HL-60 (cell line): ENCODE results near the gene A4GALT.
"Not testable (repeated sequence)": the region's sequence is repeated elsewhere in the genome, so short reads cannot be mapped to it uniquely, and the experiment has no call there.

Source experiments
- DNase-seq, 2 experiments: peaks; one replicate each; pipeline ENCODE4 v3.0.0-alpha.2; 2010 to 2020; ENCODE audit warnings: low read depth in 1 of 2, low spot score in 1 of 2
- H3K27ac ChIP-seq: fragments of 250-450 bp; sonication (Bioruptor Pico); replicated peaks from 2 replicates; pipeline ENCODE4 v1.5.1; 2020; ENCODE audit warnings: mild to moderate bottlenecking, moderate library complexity
- H3K27me3 ChIP-seq: fragments of 250-450 bp; sonication (Bioruptor Pico); 2 replicates; pipeline ENCODE4 v1.5.1; 2021; ENCODE audit warnings: mild to moderate bottlenecking, moderate library complexity; ENCODE audit not compliant: insufficient read depth, poor library complexity, severe bottlenecking
- H3K4me3 ChIP-seq: replicated peaks from 2 replicates; pipeline ENCODE4 v1.5.1; 2011; ENCODE audit warnings: mild to moderate bottlenecking, control low read depth, low read length; ENCODE audit not compliant: insufficient read depth
- GABPA ChIP-seq: IDR thresholded peaks from 2 replicates; pipeline ENCODE4 v1.6.1; 2012; ENCODE audit warnings: low read depth
- POLR2AphosphoS5 ChIP-seq: IDR thresholded peaks from 2 replicates; pipeline ENCODE4 v1.6.1; 2012; ENCODE audit warnings: low read depth
- REST ChIP-seq: IDR thresholded peaks from 2 replicates; pipeline ENCODE4 v1.6.1; 2012; ENCODE audit warnings: low read depth; ENCODE audit not compliant: insufficient replicate concordance
- SPI1 ChIP-seq: IDR thresholded peaks from 2 replicates; pipeline ENCODE4 v1.6.1; 2012; ENCODE audit warnings: low read depth, mild to moderate bottlenecking, borderline replicate concordance
- TF ChIP-seq, protein P1 (sequence below): IDR thresholded peaks from one replicate; pipeline ENCODE4 v1.5.1; 2011; ENCODE audit warnings: low read length, control low read depth, inconsistent platforms; ENCODE audit not compliant: insufficient read depth

Gene A4GALT

GRCh38 chr22:42754658-42755057 lies 34.0 kb upstream of the A4GALT start:
- no peak overlapping the region for H3K27ac ChIP-seq
- no peaks in the 10 kb centered on the region for H3K27me3 ChIP-seq
- no peak for DNase-seq
- H3K4me3 ChIP-seq = no peak overlapping the region
- TF ChIP-seq, protein P1, sequence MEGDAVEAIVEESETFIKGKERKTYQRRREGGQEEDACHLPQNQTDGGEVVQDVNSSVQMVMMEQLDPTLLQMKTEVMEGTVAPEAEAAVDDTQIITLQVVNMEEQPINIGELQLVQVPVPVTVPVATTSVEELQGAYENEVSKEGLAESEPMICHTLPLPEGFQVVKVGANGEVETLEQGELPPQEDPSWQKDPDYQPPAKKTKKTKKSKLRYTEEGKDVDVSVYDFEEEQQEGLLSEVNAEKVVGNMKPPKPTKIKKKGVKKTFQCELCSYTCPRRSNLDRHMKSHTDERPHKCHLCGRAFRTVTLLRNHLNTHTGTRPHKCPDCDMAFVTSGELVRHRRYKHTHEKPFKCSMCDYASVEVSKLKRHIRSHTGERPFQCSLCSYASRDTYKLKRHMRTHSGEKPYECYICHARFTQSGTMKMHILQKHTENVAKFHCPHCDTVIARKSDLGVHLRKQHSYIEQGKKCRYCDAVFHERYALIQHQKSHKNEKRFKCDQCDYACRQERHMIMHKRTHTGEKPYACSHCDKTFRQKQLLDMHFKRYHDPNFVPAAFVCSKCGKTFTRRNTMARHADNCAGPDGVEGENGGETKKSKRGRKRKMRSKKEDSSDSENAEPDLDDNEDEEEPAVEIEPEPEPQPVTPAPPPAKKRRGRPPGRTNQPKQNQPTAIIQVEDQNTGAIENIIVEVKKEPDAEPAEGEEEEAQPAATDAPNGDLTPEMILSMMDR = no peak
- no peak for TF ChIP-seq POLR2AphosphoS5

DNA sequence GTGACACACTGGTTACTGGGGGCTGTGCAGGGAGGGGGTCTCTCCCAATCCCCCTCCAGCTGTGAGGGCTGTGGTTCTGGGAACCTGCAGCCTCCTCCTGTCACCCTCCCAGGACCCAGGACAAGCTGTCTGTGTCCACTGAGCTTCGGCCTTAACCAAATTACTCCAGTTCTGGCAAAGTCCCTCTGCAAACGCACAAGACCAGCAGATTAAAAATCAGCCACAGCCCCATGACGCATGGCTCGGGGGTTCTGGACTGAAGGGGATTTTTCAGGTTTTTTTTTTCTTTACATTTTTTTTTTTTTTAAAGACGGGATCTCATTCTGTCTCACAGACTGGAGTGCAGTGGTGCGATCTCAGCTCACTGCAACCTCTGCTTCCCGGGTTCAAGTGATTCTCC lies 32.2 kb upstream of the A4GALT start:
- H3K27me3 ChIP-seq = no peaks in the 10 kb centered on the region
- no peak for DNase-seq
- H3K4me3 ChIP-seq = no peak overlapping the region
- H3K27ac ChIP-seq = no peak overlapping the region
- TF ChIP-seq REST (no peak), GABPA (no peak)

GRCh38 chr22:42752230-42752746 lies 31.6 kb upstream of the A4GALT start:
- H3K4me3 ChIP-seq = no peak overlapping the region
- TF ChIP-seq, protein P1 = no peak
- no peak overlapping the region for H3K27ac ChIP-seq
- no peak for DNase-seq
- no peaks in the 10 kb centered on the region for H3K27me3 ChIP-seq

DNA sequence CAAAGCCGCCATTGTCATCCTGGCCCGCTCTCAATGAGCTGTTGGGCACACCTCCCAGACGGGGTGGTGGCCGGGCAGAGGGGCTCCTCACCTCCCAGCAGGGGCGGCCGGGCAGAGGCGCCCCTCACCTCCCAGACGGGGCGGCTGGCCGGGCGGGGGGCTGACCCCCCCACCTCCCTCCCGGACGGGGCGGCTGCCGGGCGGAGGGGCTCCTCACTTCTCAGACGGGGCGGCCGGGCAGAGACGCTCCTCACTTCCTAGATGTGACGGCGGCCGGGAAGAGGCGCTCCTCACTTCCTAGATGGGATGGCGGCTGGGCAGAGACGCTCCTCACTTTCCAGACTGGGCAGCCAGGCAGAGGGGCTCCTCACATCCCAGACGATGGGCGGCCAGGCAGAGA lies 29.8 kb upstream of the A4GALT start:
- not testable (repeated sequence) for DNase-seq, H3K4me3 ChIP-seq, H3K27me3 ChIP-seq, H3K27ac ChIP-seq

- no peak for DNase-seq
- no peak overlapping the region for H3K27ac ChIP-seq
- H3K4me3 ChIP-seq = no peak overlapping the region
- TF ChIP-seq, protein P1 = no peak
- TF ChIP-seq REST = no peak
- no peak for TF ChIP-seq POLR2AphosphoS5
- no peak for TF ChIP-seq SPI1
- TF ChIP-seq GABPA = no peak
- H3K27me3 ChIP-seq = no peaks in the 10 kb centered on the region
Measured at GRCh38 chr22:42747701-42748513, 27.2 kb upstream of the A4GALT start.
